A673 (cell line): ENCODE measurements around the gene HYI. TPM values are rescaled to one million over a fixed set of nuclear protein-coding genes. Genes with fewer than 3 reads are reported as not detected.
"Not testable (repeated sequence)": the region's sequence is repeated elsewhere in the genome, so short reads cannot be mapped to it uniquely, and the experiment has no call there.

Source experiments
- BruUV-seq: library from RNA; stranded (reverse); fragments of 400-500 nt; replicated peaks from 2 replicates; lab custom pipeline; 2021; lab: Mats Ljungman, UMichigan
- CTCF ChIA-PET: fragments of 300-600 bp; sonication (Branson Sonifier 250); formaldehyde crosslinking; loops from one replicate; lab custom pipeline; 2022; ENCODE audit warnings: antibody characterized with exemption; lab: Charles Lee
- POLR2A ChIA-PET: fragments of 300-600 bp; sonication (Branson Sonifier 250); formaldehyde crosslinking; loops from one replicate; lab custom pipeline; 2022; ENCODE audit warnings: antibody characterized with exemption; ENCODE audit not compliant: low non-redundant PET; lab: Charles Lee
- DNase-seq: peaks from one replicate; pipeline ENCODE4 v3.0.0-alpha.2; 2015; ENCODE audit warnings: low spot score
- H3K27ac ChIP-seq: fragments of 200-600 bp; sonication (generic); 2 replicates; pipeline ENCODE4 v1.5.1; 2016; ENCODE audit warnings: mixed run types, low read depth, mild to moderate bottlenecking, mixed read lengths, antibody characterized with exemption, low read length; ENCODE audit not compliant: poor library complexity, severe bottlenecking
- H3K27me3 ChIP-seq: fragments of 200-600 bp; sonication (generic); replicated peaks from 2 replicates; pipeline ENCODE4 v1.6.1; 2017; ENCODE audit warnings: mixed run types, low read depth, mild to moderate bottlenecking, mixed read lengths, antibody characterized with exemption, low read length; ENCODE audit not compliant: insufficient read depth, poor library complexity
- H3K36me3 ChIP-seq: fragments of 200-600 bp; sonication (generic); 2 replicates; pipeline ENCODE4 v1.6.1; 2016; ENCODE audit warnings: mixed run types, mild to moderate bottlenecking, mixed read lengths, antibody characterized with exemption, low read length; ENCODE audit not compliant: insufficient read depth, poor library complexity, severe bottlenecking
- H3K4me1 ChIP-seq: fragments of 200-600 bp; sonication (generic); 2 replicates; pipeline ENCODE4 v1.6.1; 2017; ENCODE audit warnings: mixed run types, mild to moderate bottlenecking, mixed read lengths, antibody characterized with exemption, low read length; ENCODE audit not compliant: insufficient read depth, poor library complexity, severe bottlenecking
- H3K4me3 ChIP-seq: fragments of 200-600 bp; sonication (generic); 2 replicates; pipeline ENCODE4 v1.5.1; 2016; ENCODE audit warnings: low read depth, mixed run types, mild to moderate bottlenecking, mixed read lengths, low read length; ENCODE audit not compliant: poor library complexity, severe bottlenecking
- H3K9me3 ChIP-seq: fragments of 200-600 bp; sonication (generic); 2 replicates; pipeline ENCODE4 v1.6.1; 2016; ENCODE audit warnings: mixed run types, low read depth, mild to moderate bottlenecking, mixed read lengths, antibody characterized with exemption, low read length; ENCODE audit not compliant: poor library complexity, severe bottlenecking
- CTCF ChIP-seq: fragments of 300-800, 200-600 bp; sonication (generic); conservative IDR thresholded peaks from 2 replicates; pipeline ENCODE4 v1.5.1; 2017; ENCODE audit warnings: low read depth, mild to moderate bottlenecking, antibody characterized with exemption, low read length, moderate library complexity, mixed read lengths
- EZH2 ChIP-seq: fragments of 200-600 bp; sonication (generic); IDR thresholded peaks from 2 replicates; pipeline ENCODE4 v1.6.1; 2017; ENCODE audit warnings: borderline replicate concordance, low read depth, mild to moderate bottlenecking, mixed read lengths, antibody characterized with exemption, low read length; ENCODE audit not compliant: poor library complexity, severe bottlenecking
- intact Hi-C: fragments of 100-400 bp; cut with micrococcal nuclease; formaldehyde crosslinking; loops from one replicate; pipeline ENCODE4 v1.10.0; 2022; ENCODE audit not compliant: unreplicated experiment
- total RNA-seq: library from RNA; stranded (reverse); gene quantifications from 2 replicates; pipeline ENCODE4 v1.2.3, GENCODE V29; 2021

Gene HYI
- total RNA-seq, 1 experiment from 2014 or later = 14.8 TPM

DNA sequence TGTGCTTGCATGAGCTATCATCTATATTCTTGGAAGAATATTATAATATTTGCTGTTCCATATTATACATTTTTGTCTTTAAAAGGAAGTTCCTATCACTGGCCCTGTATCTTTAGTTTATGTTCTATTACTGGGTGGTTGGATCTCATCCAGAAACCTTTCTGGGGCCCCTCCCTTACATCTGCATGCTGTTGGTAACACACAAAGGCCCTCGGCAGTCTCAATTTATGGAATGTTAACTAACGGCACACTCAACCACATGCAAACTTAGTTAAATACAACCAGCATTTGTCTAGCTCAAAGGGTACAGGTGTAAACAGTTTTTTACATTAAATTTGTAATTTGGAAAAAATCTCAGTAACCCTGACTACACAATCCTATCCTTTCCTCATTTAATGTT is 9.7 kb upstream of the HYI start:
- Histone ChIP-seq H3K4me1 (no peaks in the 10 kb centered on the region), H3K36me3 (no peaks in the 10 kb centered on the region), H3K27me3 (no peaks in the 10 kb centered on the region), H3K27ac (no peak overlapping the region), H3K9me3 (no peaks in the 10 kb centered on the region), H3K4me3 (no peak overlapping the region)
- no TSS peak for BruUV-seq
- POLR2A ChIA-PET = no interaction called here
- intact Hi-C loops = no loop called here
- CTCF ChIA-PET = no interaction called here
- TF ChIP-seq EZH2 (no peak), CTCF (no peak)
- DNase-seq = no peak

GRCh38 chr1:43460988-43461693 is 7.4 kb upstream of the HYI start:
- no TSS peak for BruUV-seq
- ChIA-PET CTCF (no interaction called here), POLR2A (interaction anchor here (0.7 kb wide), 1 partner anchor 515 kb away, joined by 3 read pairs; no protein-coding TSS in a partner anchor)

DNA sequence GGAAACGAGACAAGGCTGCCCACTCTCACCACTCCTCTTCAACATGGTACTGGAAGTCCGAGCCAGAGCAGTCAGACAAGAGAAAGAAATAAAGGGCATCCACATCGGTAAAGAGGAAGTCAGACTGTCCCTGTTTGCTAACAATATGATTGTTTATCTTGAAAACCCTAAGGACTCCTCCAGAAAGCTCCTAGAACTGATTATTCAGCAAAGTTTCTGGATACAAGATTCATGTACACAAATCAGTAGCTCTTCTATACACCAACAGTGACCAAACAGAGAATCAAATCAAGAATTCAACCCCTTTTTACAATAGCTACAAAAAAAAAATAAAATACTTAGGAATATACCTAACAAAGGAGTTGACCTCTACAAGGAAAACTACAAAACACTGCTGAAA is 4.6 kb upstream of the HYI start:
- CTCF ChIA-PET, H3K36me3 ChIP-seq, H3K27me3 ChIP-seq, H3K4me3 ChIP-seq, DNase-seq, H3K27ac ChIP-seq, POLR2A ChIA-PET, BruUV-seq, intact Hi-C loops, H3K9me3 ChIP-seq, H3K4me1 ChIP-seq: not testable (repeated sequence)

More at GRCh38 chr1:43460988-43461693, 7.4 kb upstream of the HYI start:
- H3K36me3 ChIP-seq = no peaks in the 10 kb centered on the region
- H3K9me3 ChIP-seq = no peaks in the 10 kb centered on the region
- no peak overlapping the region for H3K4me3 ChIP-seq
- no peak overlapping the region for H3K27ac ChIP-seq
- intact Hi-C loops = no loop called here
- no peaks in the 10 kb centered on the region for H3K4me1 ChIP-seq
- H3K27me3 ChIP-seq = peaks cover 2% of the 10 kb centered on the region
- TF ChIP-seq EZH2 (no peak), CTCF (no peak)
- no peak for DNase-seq
